Measurements from ENCODE around the gene SNAI3. TPM values are rescaled to one million over a fixed set of nuclear protein-coding genes. Genes with fewer than 3 reads are reported as not detected.

The SNAI3 gene
- total RNA-seq, 1 experiment from 2014 or later: not detected

DNA sequence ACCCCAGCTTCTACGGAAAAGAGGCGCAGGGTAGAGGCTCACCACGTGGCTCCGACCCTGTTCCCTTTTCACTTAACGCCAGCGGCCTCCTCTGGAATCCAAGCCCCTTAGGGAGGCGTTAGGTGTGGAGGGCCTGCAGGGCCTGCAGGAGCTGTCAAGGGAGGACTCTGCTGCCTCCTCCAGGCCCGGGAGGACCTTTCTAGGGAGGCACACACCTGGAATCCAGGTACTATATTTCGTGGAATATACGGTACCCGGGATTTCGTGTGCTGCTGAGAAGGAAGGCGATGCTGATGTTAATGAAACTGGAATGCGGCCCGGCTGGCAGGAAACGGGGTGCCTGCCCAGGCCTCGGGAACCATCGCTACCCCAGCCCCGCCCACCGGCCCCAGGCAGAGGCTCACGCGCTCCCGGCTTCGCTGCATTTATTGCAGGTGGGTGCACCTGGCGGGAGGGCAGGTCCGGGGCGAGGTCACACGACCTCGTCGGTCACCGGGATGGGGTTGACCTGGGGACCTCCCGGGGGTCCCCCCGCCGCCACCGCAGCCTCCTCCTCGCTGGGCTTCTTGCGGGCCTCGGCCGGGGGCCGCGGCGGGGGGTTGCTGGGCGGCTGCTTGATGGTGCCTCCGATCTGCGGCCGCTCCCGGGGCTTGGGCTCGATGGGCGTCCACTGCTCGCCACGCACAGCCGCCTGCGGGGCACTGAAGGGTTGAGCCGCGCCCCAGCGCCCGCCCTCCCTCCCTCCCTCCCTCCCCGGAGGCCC, 43.2 kb downstream of the SNAI3 start:
- no TSS peak for BruUV-seq (replicated peaks)
- no peaks in the 10 kb centered on the region for H3K27me3 ChIP-seq (ENCODE audit: control insufficient read depth, insufficient read depth, low read length)
- H3K9me3 ChIP-seq (ENCODE audit: control insufficient read depth, insufficient read depth, low read depth, low read length): no peaks in the 10 kb centered on the region
- H3K4me3 ChIP-seq (ENCODE audit: low read depth in 2 of 2, low read length in 2 of 2): no peak overlapping the region
- no peaks in the 10 kb centered on the region; the same call in 1 of the 2 replicates for H3K4me1 ChIP-seq (ENCODE audit: control insufficient read depth, insufficient read depth, low read length)
- ATAC-seq (no peak), DNase-seq (ENCODE audit: low read depth, low spot score) (no peak)
- ChIA-PET CTCF (no interaction called here), POLR2A (no interaction called here)
- intact Hi-C loops (cut with micrococcal nuclease; ENCODE audit: unreplicated experiment) (no loop called here), in situ Hi-C loops (cut with HindIII; ENCODE audit: low pct_unique_long_range_greater_than_20kb, low sequenced_read_pairs) (no loop called here)
- no peak overlapping the region for H3K27ac ChIP-seq (ENCODE audit: low read length)
- H3K36me3 ChIP-seq (ENCODE audit: control insufficient read depth, insufficient read depth, low read length): no peaks in the 10 kb centered on the region
- no peak for TF ChIP-seq SIN3A (IDR thresholded peaks at IDR 0.05; ENCODE audit: borderline replicate concordance, insufficient read depth, low read depth, low read length)
- TF ChIP-seq, protein P1, sequence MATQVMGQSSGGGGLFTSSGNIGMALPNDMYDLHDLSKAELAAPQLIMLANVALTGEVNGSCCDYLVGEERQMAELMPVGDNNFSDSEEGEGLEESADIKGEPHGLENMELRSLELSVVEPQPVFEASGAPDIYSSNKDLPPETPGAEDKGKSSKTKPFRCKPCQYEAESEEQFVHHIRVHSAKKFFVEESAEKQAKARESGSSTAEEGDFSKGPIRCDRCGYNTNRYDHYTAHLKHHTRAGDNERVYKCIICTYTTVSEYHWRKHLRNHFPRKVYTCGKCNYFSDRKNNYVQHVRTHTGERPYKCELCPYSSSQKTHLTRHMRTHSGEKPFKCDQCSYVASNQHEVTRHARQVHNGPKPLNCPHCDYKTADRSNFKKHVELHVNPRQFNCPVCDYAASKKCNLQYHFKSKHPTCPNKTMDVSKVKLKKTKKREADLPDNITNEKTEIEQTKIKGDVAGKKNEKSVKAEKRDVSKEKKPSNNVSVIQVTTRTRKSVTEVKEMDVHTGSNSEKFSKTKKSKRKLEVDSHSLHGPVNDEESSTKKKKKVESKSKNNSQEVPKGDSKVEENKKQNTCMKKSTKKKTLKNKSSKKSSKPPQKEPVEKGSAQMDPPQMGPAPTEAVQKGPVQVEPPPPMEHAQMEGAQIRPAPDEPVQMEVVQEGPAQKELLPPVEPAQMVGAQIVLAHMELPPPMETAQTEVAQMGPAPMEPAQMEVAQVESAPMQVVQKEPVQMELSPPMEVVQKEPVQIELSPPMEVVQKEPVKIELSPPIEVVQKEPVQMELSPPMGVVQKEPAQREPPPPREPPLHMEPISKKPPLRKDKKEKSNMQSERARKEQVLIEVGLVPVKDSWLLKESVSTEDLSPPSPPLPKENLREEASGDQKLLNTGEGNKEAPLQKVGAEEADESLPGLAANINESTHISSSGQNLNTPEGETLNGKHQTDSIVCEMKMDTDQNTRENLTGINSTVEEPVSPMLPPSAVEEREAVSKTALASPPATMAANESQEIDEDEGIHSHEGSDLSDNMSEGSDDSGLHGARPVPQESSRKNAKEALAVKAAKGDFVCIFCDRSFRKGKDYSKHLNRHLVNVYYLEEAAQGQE (IDR thresholded peaks at IDR 0.05; ENCODE audit: insufficient read depth in 1 of 2, low read depth in 2 of 2, low read length in 1 of 2): no peak
- TF ChIP-seq POLR2AphosphoS5 (IDR thresholded peaks at IDR 0.05; ENCODE audit: low read depth, low read length): no peak
- no peak for TF ChIP-seq TCF7L2 (IDR thresholded peaks at IDR 0.05; ENCODE audit: low read depth, low read length)
- TF ChIP-seq, protein P2, sequence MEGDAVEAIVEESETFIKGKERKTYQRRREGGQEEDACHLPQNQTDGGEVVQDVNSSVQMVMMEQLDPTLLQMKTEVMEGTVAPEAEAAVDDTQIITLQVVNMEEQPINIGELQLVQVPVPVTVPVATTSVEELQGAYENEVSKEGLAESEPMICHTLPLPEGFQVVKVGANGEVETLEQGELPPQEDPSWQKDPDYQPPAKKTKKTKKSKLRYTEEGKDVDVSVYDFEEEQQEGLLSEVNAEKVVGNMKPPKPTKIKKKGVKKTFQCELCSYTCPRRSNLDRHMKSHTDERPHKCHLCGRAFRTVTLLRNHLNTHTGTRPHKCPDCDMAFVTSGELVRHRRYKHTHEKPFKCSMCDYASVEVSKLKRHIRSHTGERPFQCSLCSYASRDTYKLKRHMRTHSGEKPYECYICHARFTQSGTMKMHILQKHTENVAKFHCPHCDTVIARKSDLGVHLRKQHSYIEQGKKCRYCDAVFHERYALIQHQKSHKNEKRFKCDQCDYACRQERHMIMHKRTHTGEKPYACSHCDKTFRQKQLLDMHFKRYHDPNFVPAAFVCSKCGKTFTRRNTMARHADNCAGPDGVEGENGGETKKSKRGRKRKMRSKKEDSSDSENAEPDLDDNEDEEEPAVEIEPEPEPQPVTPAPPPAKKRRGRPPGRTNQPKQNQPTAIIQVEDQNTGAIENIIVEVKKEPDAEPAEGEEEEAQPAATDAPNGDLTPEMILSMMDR (IDR thresholded peaks at IDR 0.05): no peak

DNA sequence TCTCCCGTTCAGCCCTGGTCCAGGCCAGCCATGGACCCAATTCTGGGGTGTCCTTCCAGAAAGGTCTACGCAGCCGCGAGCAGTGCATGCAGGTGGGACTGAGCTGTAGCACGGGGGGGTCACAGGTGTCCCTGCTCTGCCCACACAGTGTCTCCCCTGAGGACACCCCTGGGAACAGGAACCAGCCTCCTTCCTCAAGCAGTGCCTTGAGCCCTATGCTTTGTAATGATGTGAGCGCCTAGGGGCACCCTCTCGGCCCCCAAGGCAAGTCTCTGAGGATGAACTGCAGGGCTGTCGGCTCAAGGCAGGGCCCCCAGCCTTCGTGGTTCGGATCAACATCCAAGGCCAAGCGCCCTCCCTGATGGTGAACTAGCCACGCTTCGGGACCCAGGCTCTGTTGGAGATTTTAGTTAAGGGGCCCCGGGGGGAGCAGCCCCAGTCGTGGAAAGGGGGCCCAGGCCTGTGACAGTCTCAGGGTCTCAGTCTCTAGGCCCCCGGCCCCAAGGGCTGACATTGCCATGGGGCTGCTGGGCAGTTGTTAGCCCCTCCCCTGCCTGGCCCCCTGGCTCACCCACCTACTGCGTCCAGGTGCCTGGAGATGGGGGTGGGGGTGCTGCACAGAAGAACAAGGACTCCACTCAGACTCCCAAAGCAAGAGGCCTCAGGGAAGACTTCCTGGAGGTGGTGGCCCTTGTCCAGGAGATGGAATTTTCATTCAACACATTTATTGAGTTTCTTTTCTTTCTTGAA, 45.6 kb downstream of the SNAI3 start:
- TF ChIP-seq POLR2AphosphoS5 (IDR thresholded peaks at IDR 0.05; ENCODE audit: low read depth, low read length): no peak
- TF ChIP-seq, protein P2 (IDR thresholded peaks at IDR 0.05): no peak
- TF ChIP-seq, protein P1 (IDR thresholded peaks at IDR 0.05; ENCODE audit: insufficient read depth in 1 of 2, low read depth in 2 of 2, low read length in 1 of 2): no peak
- TF ChIP-seq SIN3A (IDR thresholded peaks at IDR 0.05; ENCODE audit: borderline replicate concordance, insufficient read depth, low read depth, low read length): no peak
- TF ChIP-seq TCF7L2 (IDR thresholded peaks at IDR 0.05; ENCODE audit: low read depth, low read length): no peak
- no peaks in the 10 kb centered on the region for H3K27me3 ChIP-seq (ENCODE audit: control insufficient read depth, insufficient read depth, low read length)
- ATAC-seq: no peak
- H3K36me3 ChIP-seq (ENCODE audit: control insufficient read depth, insufficient read depth, low read length): no peaks in the 10 kb centered on the region
- intact Hi-C loops (cut with micrococcal nuclease; ENCODE audit: unreplicated experiment) (no loop called here), in situ Hi-C loops (cut with HindIII; ENCODE audit: low pct_unique_long_range_greater_than_20kb, low sequenced_read_pairs) (no loop called here)
- no peaks in the 10 kb centered on the region for H3K4me1 ChIP-seq (ENCODE audit: control insufficient read depth, insufficient read depth, low read length)
- no peaks in the 10 kb centered on the region for H3K9me3 ChIP-seq (ENCODE audit: control insufficient read depth, insufficient read depth, low read depth, low read length)
- CTCF ChIA-PET: no interaction called here
- no peak overlapping the region for H3K27ac ChIP-seq (ENCODE audit: low read length)
- no peak for DNase-seq (ENCODE audit: low read depth, low spot score)
- POLR2A ChIA-PET: no interaction called here
- BruUV-seq (replicated peaks): no TSS peak
- no peak overlapping the region for H3K4me3 ChIP-seq (ENCODE audit: low read depth in 2 of 2, low read length in 2 of 2)
